GM20000 (cell line): ENCODE measurements around the gene PLP2.

ENCODE experiments used
- DNase-seq: peaks from one replicate; pipeline ENCODE4 v3.0.0; 2012; ENCODE audit warnings: low spot score
- CTCF ChIP-seq: IDR thresholded peaks from 2 replicates; pipeline ENCODE4 v1.5.1; 2012; ENCODE audit warnings: mild to moderate bottlenecking, control low read depth; ENCODE audit errors: extremely low read depth, missing control alignments

PLP2 gene

GRCh38 chrX:49191574-49192011 is 19.9 kb downstream of the PLP2 start:
- TF ChIP-seq CTCF: no peak
- no peak for DNase-seq

- DNase-seq: peak; percentile 25
- peak; percentile 42 for TF ChIP-seq CTCF
Observed at GRCh38 chrX:49192722-49193328, 21.1 kb downstream of the PLP2 start.

- TF ChIP-seq CTCF: no peak
Observed at GRCh38 chrX:49193542-49193964, 21.9 kb downstream of the PLP2 start.

GRCh38 chrX:49197543-49198087 is 25.9 kb downstream of the PLP2 start:
- TF ChIP-seq CTCF: no peak
- DNase-seq: no peak

More at GRCh38 chrX:49193542-49193964, 21.9 kb downstream of the PLP2 start:
- no peak for DNase-seq

GRCh38 chrX:49198540-49199314 is 27.0 kb downstream of the PLP2 start:
- no peak for DNase-seq
- no peak for TF ChIP-seq CTCF

- no peak for TF ChIP-seq CTCF
- DNase-seq: no peak
Observed at GRCh38 chrX:49199315-49199595, 27.6 kb downstream of the PLP2 start.
